Renal cortical epithelial cell (primary cell): Measurements from ENCODE around the gene SLC48A1. TPM values are rescaled to one million over a fixed set of nuclear protein-coding genes. Genes with fewer than 3 reads are reported as not detected.
"Not testable (repeated sequence)": the region's sequence is repeated elsewhere in the genome, so short reads cannot be mapped to it uniquely, and the experiment has no call there.

Experiments used
- DNase-seq: peaks from one replicate; pipeline ENCODE4 v3.0.0-alpha.2; 2011; ENCODE audit warnings: low read depth
- total RNA-seq: library from RNA; depleted of rRNA; stranded (reverse); fragments of >200 nt; gene quantifications from 2 replicates; pipeline ENCODE4 v1.2.3, GENCODE V29; 2014

Gene SLC48A1
- total RNA-seq, 1 donor from 2014 or later = 77.2 TPM

DNA sequence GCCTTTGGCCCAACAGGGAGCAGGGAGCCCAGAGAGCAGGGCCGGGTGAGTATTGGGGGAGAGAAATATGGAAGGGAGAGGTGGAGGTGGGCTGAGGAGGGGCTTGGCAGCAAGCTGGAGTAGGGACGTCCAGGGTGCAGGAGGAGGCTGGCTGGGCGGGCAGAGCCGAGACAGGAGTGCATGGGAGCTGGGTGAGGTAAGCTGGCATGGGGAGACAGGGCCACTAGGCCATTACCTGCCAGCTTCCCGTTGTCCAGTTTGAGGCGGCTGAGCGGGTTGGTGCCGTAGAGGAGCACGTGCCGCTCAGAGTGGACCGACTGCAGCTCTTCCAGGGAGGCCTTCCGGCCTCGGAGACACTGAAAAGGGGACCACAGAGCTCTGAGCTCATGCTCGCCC, 18.3 kb downstream of the SLC48A1 start:
- DNase-seq = no peak

DNA sequence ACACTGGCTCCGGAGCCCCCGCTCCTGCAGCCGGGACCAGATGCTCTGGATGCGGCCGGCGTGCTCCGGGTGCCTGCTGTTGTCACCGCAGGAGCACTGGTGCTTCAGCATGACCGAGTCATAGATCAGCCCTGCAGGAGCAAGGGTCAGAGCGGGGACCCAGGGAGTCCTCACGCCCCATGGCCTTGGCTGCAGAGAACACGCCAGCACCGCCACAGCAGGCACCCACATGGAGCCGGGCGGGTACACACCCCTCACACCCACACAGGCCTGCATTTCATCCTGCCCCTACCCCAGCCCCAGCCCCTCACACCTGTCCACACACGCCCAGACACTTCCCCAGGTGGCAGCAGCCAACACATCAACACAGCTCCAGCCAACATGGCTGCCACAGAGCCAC, 18.8 kb downstream of the SLC48A1 start:
- DNase-seq = no peak

DNA sequence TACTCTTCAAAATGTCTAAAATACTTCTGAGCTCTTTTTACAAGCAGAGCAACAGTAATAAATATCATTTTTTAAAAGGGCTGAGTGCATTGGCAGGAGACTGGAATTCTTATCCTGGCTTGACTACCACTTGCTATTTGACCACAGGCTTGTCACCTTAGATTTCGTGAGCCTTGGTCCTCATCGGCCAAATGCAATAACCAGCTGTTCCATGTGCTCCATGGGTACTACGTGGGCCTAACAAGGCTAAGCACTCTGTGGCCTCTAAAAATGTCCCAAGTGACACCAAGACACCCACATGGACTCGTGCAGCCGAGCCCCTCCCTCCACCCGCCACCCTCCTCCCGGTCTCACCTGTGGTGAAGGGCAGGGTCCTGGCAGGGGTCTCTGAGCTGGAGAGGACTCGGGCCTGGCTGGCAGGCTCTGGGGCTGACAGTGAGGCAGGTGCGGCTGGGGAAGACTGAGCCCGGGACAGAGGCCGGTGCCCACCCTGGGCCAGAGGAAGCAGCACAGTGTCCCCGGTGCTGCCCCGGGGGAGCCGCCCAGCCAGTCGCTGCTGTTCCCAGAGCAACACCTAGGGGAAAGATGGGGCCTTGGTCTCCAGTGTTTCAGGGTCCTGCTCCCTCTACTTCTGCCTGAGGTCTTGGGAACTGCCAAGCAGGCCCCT, 20.1 kb downstream of the SLC48A1 start:
- DNase-seq = no peak

DNA sequence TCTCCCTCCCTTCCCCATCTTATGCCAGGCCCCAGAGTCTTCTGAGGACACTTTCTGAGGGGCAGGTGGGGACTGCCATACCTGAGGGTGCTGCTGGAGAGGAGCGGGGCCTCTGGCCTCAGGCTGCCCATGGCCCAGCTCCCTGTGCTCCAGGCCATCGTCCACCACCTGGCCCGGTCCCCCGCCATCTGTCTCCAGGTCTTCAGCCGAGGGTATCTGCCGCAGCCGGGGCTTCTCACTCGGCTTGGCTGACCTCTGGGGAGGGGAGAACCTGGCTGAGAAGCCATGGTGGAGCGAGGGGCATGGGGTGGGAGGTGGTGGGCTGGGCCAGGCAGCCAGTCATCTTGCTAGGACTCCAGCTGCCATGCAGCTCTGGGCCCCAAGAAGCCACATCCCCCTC, 21.6 kb downstream of the SLC48A1 start:
- no peak for DNase-seq

DNA sequence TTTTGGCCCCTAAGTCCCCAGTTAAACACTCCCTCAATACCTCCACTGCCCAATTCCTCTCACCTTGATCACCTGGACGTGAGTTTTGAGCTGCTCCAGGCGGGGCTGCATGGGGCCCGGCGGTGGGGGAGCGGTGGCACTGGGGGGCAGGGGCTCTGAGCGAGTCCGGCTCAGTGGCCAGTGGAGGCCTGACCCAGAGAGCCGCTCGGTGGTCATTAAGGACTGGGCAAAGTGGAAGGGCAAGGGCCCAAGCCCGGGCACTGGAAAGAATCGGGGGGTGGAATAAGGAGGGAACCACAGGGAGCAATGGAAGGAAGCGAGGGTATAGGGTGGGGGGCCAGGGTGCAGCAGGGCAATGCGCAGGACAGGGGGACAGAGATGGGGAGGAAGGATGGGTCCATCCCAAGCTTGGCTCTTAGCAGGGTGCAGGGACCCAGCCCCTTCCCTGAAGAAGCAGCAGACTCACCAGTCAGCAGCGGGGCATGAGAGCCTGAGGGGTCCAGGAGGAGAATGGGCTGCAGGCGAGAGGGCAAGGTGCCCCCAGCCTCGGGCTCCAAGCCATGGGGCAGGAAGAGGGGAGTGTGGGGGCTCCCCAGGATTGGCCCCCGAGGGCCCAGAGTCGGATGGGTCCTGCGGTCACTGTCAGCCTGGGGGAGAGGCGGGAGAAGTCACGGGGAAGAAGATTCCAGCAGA, 22.2 kb downstream of the SLC48A1 start:
- DNase-seq = no peak

DNA sequence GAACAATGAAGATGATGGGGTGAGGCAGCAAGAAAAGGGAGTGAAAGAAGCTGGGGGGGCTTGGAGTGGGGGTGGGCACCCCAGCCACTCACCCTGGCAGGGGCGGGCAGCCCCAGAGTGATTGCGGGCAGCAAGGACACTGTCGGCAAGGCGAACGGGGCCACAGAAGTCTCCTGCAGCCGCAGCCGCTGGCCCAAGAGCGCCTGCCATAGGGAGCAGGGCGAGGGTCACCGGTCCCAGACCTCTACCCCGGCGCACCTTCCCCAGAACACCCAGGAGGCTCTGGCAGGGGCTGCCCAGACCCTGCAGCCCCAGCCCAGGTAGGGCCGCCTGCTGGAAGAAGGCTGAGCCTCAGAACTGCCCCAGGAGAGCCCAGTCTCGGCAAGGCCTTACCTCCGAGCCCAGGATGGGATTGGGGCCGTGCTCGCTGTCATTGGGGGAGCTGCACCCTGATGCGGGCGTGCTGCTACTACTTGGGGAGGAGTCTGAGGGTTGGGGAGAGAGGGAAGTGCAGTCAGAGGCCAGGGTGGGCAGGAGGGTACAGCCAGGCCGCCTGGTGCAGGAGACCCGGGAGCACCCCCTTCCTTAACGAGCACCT, 22.9 kb downstream of the SLC48A1 start:
- DNase-seq = no peak

DNA sequence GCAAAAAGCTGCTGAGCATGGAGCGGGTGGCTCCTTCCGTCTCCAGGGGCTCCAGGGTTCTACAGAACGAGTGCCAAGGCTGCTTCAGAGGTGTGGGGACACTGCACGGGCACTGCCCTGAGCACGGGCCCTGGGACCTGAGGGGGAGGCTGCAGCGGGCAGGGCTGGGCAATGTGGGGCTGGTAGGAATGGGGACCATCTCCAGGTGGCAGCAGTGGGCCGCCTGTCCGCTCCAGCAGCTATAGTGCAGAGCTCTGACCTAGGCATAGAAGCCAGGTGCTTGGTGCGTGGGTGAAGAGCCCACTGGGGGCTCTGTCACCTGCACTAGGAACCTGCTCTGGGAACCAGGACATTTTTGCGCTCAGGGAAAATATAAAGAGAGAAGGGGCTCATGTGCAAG, 24.4 kb downstream of the SLC48A1 start:
- no peak for DNase-seq

DNA sequence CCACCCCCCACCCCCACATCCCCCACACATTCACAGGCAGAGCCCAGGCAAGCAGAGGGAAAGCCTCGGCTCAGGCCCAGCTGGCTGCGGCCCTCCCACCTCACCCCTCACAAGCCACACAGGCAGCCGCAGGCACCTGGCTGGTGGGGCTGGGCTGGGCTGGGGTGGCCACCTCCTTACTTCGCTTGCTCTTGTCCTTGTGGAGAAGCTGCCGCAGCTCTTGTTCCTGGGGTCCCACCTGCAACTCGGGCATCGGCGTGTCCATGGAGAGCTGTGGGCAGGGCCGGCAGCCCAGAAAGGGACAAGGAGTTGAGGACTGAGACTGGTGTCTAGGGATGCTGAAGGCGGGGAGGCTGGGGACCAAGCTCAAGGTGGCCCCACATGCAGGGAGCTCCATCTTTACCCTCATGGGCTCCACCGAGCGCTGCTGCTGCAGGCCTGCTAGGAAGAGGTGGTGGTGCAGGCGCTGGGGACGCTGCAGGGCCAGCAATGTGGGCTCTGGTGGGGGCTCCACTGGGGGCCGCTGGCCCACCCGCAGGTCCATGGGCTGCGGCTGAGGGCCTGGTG, 25.4 kb downstream of the SLC48A1 start:
- DNase-seq = no peak

DNA sequence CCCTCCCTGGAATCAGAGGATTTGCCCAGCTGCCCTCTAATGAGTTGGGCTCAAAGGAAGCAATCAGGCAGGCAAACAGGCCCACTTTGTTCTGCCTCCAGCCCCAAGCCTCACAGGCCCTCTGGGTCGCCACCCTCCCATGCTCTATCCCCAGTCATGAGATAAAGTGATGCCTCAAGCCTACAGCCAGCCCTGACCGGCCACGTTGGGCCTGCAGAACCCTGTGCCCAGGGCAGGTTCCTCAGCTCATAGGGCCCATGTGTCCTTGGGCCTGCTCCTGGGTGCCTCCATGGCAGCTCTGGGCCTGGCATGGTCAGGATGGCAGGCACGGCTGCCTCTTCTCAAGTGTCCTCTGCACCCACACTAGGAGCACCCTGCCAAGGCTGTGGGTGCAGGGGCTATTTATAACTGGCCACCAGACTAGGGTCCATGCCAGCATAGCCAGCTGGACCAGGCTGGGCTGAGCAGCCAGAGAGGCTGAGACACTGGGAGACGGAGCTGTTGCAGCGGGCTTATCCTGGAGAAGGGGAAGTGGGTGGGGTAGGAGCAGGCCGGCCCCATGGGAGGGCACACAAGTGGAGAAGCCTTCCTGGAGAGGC, 26.4 kb downstream of the SLC48A1 start:
- DNase-seq = no peak

DNA sequence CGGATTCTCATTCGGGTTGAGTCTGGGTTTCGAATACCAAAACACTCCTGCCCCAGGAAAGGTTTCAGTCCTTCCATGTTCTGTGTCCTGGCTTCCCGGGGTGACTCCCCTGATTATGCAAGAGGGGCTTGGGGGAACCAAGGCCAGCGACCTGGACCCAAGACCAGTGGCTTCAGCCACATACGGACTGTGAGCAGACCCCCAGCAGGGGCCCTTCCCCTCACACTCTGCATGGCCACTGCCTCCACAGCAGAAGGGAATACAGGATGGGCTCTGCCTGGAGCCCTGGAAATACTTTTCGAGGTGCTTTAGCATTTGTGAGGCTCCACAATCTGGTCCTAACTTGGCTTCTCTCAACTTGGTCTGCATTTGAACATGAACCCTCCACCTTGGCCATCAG, 27.5 kb downstream of the SLC48A1 start:
- DNase-seq = no peak

DNA sequence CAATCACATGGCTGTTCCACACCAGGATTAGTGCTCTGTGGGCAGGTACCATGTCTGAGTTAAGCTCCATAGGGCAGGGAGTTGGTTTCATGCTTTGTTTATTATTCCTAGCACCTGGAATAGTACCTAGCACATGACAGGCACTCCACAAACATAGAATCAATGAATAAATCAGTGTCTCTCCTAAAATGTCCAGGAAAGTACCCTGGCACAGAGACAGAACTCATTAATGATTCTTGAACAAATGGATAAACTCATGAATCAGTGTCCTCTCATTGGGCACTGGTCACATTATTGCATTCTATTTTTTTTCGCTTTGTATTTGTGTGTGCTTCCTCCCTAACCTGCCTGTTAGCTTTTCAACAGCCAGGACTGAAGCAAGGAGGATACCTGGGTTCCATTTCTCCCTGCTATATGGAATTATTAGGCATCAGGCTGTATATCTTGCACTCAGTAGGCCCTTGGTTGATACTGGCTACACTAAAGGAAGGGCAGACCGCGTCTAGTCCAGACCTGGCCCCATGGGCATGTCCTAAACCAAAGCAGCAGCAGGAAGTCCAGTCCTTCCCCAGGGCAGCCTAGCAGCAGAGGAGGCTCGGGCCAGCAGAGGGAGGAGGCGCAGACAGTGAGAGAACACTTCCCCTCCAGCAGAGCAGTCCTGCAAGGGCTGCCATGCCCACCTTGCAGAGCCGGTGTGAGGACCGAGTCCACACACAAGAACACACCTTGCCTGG, 28.3 kb downstream of the SLC48A1 start:
- DNase-seq = peak; percentile 95

DNA sequence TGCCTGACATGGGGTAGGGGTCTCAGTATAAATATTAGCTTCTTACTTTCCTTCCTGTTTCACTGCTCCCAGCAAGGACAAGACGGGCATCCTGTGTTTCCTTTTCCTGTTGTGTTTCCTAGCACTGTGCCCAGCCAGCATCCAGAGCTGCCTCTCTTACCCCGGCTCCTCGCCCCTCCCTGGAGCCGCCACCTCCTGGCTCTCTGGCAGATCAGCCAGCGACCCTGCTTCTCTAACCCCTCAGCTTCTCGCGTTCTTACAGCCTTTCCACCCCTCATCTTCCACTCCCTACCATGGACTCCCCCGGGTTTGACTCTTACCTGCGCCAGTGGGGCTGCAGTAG, 28.8 kb downstream of the SLC48A1 start:
- DNase-seq = no peak

DNA sequence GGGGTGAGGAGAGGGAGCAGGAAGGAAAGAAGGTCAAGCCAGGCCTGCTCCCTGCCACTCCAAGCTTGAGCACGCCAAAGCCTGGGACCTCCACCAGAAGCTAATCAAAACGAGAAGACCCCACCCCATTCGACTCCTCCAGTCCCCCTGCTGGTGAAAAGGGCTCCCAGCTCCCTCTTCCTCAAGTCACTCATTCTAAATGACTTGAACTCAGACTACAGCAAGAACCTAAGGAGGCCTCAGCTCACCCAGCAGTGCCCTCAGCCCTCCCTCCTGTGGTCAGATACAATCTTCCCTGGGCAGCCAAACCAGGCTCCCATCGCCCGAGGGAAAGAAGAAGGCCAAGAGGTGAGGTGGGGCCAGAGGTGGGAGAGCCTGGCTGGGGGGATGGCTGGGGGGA, 29.3 kb downstream of the SLC48A1 start:
- DNase-seq = no peak

DNA sequence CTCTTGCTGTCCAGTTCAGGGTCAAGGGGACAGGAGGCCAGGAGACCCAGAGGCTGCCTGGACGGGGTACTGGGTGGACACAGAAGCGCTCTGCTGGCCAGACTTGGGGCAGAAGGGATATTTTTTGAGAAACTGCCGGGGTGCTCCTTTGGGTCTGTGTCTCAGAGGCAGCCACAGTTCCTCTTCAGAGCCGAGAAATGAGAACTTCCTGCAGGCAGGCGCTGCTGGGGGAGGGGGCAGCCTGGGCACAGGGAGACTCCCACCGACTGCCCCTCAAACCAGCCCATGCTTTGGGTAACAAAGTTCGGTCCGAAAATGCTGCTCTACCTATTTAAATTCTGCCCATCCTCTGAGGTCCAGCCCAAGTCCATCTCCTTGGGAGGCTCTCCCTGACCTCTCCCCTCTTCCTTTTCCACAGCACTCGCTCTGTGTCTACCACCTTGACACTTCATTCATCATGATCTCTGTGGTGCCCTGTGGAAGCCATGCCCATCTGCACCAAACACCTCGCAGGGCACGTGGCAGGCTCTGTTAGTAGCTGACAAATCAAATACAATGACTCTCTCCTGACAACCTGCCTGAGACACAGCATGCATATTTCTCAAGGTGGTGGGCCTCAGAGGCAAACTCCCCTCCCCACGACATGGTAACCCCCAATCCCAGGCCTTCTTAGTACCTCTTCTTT, 30.3 kb downstream of the SLC48A1 start:
- DNase-seq = no peak

DNA sequence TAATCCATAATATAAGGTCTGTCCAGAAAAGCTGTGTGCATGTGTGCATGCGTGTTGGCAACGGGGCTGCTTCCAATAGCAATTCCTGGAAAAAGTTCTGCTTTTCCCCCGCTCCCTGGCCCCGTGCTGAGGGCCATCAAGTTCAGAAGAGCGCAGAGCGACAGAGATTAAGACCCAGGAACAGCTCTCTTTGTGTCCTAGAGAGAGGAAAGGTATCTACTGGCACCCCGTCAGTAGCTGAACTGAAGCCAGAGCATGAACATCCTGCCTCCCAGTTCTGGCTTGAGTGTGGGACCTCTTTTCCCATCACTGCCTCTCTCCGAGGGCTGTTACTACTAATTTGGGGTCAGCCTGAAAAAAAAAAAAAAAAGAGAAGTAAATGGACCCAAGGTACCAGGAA, 31.1 kb downstream of the SLC48A1 start:
- no peak for DNase-seq

DNA sequence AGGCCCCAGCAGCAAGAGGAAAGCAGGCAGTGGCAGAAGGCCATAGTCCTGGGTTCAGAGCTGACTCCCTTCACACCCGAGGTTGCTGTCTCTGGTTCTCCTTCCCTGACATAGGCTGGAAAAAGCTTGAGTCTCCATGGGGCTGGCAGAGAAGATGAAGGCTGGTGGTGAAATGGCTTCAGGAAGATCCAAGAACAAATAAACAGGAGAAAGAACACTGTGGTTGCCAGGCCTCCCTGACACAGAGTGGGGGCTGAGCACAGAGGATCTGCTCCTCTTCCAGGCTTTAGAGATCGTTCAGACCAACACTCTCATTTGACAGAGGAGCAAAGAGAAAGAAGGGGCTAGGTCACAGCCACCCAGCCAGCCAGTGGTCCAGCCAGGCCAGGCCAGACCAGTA, 32.4 kb downstream of the SLC48A1 start:
- no peak for DNase-seq

DNA sequence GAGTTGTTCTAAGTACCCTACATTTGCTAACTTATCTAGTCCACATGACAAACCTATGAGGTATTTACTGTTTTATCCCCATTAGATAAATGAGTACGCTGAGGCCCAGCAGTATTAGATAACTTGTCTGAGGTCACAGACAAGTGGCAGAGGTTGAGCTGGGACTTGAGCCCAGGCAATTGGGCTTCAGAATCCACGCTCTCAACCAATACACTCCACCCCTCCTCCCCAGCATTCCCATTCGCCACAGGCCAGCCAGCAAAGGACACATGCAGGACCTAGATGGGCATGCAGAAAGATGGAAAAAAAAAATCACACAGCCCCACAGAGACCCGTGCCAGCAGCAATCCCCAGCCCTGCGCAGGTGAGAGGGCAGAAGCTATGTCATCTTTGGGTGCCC, 34.3 kb downstream of the SLC48A1 start:
- no peak for DNase-seq

DNA sequence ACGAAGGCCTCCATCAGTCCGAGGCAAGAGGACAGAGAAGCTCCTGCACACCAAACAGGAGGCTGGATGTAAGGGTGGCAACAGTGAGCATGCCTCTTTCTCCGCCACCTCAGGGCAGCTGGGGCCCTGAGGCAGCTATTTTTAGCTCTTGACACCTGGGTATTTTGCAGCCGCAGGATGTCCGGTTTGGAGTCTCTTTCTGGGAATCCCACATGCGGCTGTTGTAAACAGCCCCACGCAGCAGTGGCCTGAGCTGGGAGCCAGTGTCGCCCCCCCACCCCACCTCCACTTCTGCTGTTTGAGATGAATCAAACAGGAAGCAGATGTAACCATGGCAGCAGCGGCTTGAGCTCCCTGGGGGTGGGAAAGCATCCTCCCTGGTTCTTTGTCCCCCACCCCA, 35.0 kb downstream of the SLC48A1 start:
- no peak for DNase-seq

DNA sequence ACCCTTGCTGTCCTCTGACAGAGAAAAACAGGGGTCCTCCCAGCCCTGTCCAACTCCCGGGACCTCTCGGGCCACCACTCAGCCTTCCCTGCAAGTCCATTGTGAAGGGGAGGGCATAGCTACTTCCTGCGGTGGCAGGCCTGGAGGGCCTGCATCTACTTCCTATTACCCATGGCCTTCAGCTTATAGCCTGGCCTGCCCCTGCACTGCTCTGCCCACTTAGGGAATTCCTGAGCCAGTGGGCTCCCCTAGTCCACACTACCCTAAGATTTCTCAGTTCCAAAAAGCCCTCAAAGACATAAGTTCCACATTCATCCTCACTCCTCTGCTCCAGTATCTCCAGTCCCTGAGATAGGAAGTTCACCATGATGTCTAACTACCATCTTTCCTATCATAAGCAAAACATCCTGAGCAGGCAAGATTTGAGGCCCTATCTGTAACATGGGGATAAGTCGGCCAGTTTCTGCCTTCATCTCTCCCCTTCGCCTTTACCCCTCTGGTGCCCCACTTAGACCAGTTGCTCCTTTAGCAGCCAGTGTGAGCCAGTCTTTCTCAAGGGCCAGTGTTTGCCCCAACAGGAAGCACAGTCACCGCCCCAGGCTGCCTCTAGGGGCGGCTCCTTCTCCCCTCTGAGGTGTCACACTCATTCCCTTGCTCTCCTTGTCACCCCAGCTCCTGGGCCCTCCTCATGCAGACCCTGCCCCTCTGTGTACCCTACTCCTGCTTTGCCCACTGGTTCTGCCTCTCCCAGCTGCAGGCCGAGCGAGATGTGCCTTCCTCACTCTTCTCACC, 35.7 kb downstream of the SLC48A1 start:
- no peak for DNase-seq

DNA sequence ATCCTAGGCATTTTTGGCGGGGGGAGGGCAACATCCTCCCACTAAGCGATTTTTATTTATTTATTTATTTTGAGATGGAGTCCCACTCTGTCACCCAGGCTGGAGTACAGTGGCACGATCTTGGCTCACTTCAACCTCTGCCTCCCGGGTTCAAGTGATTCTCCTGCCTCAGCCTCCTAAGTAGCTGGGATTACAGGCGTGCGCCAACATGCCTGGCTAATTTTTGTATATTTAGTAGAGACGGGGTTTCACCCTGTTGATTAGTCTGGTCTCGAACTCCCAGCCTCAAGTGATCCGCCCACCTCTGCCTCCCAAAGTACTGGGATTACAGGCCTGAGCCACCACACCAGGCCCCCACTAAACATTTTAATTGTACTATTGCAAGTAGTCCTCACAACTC, 36.5 kb downstream of the SLC48A1 start:
- not testable (repeated sequence) for DNase-seq

DNA sequence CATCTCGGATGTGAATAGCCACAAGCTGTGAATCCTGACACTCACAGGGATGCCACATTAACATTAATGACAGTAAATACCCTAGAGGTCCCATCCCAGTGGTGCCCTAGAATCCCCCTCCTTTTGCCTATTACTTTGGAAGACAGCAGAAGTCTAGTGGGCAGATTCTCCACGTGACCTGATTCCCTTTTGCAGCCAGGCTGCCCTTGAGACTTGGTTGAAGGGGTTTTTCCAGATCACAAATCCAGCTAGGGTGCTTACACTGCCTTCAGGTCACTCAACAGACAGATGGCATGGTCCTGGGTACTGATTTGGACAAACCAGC, 38.0 kb downstream of the SLC48A1 start:
- no peak for DNase-seq
